HG03025 (cell line): ENCODE measurements around the gene SLC25A45.
"Not testable (repeated sequence)": the region's sequence is repeated elsewhere in the genome, so short reads cannot be mapped to it uniquely, and the experiment has no call there.

Source experiments
- ATAC-seq: cut with Tn5 transposase; IDR thresholded peaks from one replicate; pipeline ENCODE4 v1.9.1; 2021; ENCODE audit warnings: mild to moderate bottlenecking, moderate library complexity; ENCODE audit not compliant: unreplicated experiment, low FRiP score

Gene SLC25A45

DNA sequence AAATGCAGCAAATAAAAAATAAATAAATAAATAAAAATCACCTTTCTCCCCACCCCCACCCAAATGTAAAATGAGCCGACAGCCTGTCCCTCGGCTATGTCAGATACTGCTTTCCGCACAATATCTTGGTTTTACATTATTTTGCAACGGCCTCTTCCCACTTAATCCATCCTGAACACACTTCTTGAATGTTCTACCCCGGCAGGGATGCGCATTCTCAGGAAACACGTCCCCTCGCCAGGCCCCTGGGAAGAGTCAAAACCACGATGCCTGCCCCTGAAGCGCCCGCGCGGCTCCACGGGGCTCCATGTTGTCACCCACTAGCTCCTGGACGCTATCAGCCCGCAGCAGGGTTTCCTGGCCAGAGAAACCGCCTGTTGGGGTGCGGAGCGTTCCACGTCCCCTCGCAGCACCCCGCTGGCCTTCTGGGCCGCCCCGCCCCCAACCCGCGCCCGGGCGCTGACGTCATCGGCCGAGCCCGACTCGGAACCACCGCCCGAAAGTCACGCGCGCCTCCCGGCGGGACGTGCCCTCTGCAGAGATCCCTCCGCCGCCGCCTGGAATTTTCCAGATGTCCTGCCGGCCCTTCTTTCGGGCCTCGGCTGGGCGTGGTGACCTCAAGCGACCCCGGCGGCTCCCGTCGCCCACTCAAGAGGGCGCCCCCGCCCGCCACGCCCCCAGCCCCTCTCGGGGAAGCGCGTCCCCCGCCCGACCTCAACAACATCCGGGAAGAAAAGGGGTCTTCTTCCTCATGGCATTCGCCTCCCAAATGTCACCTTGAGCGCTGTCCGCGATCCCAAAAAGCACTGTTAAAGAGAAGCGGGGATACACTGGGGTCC lies 39.6 kb upstream of the SLC25A45 start:
- peak; percentile 31 for ATAC-seq

DNA sequence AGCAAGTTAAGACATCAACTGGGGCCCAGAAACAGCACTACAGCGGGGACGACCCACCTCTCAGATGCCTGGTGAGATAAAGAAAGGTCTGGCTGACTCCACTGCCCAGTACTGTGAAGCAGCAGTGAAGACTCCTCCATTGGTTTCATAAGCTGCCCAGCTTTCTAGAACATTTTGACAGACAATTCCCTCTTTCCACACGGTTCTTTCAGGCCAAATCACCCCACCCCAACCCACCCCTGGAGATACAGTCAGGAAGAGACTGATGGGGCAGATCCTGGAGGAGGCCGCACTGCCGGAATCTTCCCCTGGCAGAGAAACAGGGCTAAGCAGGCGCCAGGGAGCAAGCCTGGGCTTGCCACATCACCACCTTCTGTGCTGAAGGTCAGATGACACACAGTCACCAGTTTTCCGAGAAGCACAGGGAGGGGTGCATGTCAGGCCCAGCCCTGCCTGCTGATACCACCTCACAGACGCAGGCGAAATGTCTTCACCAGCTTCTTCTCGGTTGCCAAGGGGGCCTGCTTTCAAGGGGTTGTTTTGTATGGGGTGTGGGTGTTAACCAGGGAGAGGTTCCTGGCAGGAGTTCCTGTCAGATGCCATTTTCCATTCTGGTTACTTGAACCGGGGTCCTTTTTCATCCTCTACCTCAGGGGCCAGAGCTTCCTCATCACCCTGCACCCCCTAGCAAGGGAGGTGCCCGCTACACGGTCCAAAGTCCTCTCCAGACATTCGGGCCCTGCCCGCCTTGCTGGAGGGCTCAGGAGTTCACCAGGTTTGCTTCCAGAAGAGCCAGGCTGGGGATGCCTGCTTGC lies 38.7 kb upstream of the SLC25A45 start:
- ATAC-seq = no peak

DNA sequence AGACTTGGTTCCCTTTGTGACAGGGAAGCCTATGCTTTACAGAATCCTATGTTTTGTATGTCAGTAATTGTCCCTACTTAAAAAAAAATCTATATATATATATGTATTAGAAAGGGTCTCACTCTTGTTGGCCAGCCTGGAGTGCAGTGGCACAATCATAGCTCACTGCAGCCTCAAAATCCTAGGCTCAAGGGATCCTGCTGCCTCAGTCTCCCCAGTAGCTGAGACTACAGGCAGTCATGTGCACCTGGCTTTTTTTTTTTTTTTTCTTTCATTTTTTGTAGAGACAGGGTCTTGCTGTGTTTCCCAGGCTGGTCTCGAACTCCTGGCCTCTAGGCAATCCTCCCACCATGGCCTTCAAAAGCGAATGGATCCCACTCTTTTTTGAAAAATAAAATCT lies 38.1 kb upstream of the SLC25A45 start:
- ATAC-seq = no peak

DNA sequence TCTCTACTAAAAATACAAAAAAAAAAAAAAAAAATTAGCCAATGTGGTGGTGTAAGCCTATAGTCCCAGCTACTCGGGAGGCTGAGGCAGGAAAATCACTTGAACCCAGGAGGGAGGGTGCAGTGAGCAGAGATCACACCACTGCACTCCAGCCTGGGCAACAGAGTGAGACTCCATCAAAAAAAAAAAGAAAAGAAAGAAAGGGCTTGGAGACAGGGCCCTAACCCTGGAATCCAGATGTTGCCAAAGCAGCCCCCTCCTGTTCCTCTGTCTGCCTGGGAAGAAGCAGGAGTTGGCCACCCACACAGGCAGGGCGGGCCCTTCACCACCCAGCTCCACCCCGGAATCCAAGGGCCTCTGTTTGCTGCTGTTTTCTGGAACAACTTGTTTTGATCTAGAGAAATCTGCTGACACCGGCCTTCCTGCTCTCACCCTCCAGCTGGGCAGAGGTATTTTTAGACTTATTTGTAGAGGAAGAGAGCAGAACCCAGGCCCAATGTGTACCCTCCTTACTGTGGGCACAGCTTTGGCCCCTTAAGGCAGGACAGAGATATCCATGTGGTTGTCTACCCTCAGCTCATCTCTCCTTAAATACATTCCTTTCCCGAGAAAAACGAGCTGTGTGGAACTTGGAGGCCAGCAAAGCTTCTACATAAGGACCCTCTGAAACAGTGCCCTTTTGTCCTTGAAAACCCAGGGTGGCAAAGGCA lies 37.5 kb upstream of the SLC25A45 start:
- no peak for ATAC-seq

DNA sequence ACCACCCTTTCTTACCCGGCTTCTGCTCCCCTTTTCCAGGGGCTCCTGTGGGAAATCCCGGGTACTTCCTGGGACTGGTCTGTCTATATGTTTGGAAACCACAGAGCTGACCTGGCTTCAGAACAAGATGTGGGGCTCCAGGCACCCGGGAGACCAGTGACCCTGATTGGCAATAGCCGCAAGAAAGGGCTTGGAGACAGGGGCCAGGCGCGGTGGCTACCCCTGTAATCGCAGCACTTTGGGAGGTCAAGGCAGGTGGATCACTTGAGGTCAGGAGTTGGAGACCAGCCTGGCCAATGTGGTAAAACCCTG lies 37.0 kb upstream of the SLC25A45 start:
- no peak for ATAC-seq

DNA sequence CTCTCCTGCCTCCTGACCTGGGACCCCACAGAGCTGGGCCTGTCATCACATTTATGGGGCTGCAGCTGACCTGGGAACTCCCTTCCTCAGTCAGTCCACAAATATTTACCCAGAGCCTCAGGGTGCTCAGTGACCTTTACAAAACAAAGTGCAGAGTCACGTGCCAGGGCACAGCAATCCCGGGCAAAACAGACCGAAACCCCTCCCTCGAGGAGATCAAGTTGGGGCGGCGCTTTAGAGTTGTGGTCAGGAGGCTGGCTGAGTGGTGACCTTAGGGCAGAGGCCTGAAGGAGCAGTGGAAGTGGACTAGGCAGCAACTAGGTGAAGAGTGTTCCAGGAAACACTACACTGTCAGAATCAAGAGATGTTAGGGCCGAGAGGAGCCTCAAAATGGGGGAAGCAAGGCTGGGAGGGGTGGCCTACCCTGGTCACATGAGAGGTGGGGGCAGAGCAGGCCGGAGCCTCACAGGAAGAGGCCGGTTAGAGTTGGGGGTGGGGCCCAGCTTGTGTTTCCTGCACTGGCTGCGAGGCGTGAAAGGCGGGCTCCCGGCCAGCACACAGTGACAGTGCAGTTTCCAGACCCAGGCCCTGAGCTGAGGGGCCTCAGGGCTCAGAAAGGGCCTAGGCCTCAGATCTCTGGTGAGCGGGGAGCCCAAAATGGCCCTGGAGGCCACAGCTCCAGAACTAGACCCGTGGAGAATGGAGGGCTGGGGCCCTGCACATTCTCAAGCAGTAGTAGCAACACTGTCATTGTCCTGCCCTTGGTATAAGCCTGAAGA lies 36.4 kb upstream of the SLC25A45 start:
- peak; percentile 25 for ATAC-seq

DNA sequence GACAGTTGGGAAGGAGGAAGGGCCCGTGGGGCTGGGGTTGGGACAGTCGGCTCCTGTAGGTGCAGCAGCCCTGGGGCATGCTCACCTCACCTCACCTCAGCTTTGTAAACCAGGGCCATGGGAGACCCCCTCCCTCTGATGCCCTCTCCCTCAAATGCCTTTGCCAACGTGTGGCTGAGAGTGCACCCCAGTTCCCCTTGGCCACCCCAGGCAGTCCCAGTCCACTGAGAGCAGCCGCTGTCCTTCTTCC lies 35.9 kb upstream of the SLC25A45 start:
- no peak for ATAC-seq

DNA sequence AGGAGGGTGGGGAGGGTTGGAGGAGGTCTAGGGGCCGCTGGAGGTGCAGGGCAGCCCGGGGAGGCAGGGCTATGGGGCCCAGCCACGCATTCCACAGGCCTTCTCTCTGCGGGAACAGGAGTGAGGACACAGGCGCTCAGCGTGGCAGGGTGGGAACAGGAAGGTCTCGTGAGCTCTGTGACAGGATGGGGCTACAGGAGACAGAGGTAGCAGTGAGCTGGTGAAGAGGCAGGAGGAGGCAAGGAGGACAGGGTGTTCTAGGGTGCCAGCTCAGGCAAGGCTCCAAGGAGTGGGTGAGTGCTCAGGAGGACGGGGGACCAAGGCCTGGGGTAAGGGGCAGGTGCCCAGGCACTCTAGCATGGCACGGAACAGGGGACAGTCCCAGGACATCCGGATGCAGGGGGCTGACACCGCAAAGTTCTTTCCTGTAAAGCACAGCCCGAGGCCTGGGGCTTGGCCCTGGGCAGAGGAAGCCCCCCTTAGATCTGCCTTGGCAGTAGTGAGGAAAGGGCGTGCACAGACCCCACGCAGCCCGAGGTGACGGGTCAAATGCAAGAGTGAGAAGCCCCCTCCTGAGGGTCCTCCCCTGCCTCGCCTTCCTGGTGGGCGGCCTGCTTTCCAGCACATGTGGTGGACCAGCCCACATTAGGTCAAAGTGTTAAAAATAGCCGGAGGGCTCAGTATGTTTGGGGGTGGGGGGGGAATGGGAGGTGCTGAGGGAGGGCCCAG lies 35.4 kb upstream of the SLC25A45 start:
- ATAC-seq = no peak

DNA sequence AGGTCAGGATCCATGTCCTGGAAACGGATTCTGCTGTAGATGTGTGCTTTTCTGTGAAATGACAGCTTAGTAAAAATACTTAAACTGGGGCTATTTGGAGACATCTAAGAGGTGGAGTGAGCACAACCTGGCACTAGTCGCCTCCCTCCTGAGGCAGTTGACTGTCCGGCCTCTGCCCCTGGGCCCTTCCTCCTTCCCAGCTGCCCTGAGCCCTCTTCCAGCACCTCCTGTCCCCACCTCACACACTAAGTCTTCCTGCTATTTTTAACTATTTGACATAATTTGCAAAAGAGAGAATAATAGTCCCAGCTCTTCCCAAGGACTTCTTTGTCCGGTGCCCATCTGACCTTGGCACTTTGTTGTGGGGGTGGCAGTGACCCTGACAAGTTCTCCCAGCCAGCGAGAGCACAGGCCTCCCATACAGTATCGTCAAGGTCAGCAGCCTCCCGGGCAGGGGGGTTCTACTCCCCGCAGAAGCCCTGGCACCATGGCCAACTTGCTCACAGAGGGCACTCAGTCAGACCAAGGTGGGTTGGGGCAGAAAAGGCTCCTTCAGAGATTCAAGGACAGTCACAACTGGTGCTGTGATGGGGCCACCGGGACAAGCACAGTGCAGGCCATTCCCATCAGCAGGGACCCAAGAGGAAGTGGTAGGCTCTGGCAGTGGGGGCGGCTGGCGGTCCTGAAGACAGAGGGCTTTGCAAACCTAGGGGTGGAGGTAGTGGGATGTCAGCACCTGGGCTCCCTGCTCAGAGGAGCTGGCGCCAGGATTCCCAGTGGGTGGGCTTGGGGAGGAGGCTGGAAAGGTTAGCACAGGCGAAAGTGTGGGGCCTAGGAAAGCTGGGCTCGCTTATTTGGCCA lies 34.6 kb upstream of the SLC25A45 start:
- no peak for ATAC-seq

DNA sequence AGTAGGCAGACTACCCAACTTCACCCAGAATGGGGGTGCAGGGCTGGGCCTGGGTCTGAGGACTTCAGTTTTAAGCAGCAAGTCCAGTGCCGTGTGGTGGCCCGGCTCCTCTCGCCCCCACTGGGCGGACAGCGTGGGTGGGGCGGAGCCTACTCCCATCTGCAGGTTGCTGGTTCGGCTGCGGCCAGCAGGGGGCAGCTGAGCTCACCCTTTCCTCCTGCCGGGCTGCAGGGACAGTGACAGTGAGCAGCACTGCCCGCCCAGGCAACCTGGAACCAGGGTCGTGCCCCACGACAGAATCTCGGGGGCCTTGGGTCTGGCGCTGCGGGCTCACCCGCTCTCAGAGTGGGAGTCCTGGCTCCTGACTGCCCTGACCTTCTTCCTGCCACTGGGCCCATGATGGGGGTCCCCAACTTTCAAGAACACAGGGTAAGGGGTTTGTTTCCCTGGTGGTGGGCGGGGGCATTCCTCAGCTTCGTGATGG lies 33.9 kb upstream of the SLC25A45 start:
- ATAC-seq = no peak

DNA sequence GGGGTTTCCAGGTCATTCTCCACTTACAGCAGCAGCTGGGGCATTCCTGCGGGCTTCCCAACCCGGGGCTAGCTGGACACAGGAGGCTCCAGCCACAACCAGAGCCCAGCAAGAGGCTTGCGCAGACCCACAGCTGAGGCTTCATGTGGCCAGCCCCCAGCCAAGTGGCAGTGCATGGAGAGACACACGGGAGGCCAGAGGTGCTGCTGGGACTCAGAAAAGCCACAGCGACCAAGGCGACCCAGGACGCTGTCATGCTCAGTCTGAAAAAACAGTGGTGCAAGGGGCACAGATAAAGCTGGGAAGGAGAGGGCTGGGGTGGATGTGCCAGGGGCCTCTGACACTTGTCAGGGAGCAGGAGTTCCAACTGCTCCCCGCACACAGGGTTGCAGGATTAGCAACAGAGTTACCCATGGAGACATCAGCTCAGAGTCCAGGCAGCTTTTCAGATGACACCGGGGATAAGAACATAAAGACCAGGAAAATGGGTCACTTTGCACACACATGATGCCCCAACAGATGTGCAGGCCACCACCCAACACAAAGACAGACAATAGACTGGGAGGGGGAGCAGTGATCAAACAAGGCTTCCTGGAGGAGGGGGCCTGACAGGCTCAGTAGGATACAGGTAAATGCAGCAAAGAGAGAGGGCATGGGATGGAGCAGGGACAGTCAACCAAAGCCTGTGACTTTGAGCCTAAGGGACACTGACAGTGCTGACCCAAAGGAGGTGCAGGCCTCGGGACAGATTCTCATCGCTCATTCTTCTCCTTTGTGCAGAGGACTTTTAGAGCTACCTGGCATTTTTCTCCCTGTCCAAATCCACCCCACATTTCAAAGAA lies 33.3 kb upstream of the SLC25A45 start:
- ATAC-seq = no peak

DNA sequence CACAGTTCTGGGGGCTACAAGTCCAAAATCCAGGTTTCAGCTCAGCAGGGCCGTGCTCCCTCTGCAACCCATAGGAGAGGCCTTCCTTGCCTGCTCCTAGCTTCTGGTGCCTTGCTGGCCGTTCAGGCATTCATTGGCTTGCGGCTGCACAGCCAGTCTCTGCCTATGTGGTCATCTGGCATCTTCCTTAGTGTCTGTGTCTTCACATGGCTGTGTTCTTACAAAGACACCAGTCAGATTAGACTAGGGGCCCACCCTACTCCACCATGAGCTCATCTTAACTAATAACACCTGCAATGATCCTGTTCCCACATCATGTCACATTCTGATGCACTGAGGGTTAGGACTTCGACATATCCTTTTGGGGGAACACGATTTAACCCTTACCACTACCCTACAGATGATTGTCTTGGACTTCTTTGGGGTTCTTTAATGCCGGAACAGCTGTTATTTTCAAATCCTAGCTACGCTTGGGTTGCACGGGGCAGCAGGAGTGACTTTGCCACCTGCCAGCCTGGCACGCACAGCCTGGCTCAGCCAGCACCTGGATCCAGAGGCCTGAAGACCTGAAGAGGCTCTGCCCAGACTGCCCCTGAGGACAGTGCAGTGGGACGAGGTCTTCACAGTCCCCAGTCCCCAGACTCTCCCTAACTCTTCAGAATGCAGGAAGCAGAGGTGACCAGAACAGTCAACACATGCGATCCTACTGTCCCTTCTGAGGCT lies 32.5 kb upstream of the SLC25A45 start:
- ATAC-seq = no peak

DNA sequence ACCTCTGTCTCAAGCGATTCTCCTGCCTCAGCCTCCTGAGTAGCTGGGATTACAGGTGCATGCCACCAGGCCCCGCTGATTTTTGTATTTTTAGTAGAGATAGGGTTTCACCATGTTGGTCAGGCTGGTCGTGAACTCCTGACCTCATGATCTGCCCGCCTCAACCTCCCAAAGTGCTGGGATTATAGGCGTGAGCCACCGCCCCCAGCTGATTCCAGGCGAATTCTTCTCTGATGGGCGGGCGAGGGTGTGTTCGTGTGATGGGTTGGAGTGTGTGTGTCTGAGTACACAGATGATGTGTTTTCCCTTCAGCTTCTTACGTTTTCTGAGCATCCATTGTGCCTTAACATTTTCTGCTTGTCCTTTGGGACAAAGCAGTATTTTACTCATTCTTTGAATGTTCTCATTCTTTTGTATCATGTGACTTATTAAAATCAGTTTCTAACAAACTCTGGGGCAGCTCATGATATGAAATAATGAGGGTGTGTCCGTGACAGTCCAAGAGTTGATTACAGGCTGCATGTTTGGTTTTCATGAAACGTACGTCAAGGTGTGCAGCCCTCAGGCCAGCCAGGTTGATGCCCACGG lies 30.7 kb upstream of the SLC25A45 start:
- ATAC-seq = not testable (repeated sequence)

DNA sequence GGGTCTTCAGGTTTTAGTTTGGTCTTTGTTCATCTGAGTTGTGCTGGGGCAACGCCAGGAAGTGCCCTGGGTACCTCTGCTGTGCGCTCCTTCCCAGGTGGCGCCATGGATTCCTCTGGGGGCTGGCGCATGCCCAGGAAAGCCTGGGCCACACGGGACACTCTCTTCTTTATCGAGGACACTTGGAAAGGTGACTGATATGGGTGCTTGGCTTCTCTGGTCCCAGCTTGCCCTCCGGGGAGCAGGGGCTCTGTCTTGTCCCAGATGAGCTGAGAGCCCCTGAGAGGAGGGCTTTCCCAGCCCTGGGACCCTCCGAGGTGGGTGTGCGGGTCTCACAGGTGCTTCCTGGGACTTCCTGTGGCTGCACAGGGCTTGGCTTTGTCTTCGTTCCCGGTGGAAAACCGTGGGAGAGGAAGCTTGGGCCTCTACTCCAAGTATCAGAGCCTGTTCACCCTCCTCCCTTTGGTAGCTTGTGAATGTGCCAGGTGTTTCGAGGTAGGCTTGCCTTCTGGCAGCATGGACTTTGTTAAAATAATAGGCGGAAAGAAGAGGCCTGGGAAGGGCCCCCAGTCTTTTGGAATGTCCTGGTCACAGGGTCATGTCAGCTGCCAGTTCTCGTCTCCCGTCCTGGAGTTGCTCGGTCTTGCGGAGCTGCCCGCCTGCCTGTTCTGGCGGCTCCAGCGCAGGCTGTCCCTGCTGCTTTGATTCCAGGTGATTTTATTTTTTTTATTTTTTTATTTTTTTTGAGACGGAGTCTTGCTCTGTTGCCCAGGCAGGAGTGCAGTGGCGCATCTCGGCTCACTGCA lies 30.0 kb upstream of the SLC25A45 start:
- ATAC-seq = no peak

DNA sequence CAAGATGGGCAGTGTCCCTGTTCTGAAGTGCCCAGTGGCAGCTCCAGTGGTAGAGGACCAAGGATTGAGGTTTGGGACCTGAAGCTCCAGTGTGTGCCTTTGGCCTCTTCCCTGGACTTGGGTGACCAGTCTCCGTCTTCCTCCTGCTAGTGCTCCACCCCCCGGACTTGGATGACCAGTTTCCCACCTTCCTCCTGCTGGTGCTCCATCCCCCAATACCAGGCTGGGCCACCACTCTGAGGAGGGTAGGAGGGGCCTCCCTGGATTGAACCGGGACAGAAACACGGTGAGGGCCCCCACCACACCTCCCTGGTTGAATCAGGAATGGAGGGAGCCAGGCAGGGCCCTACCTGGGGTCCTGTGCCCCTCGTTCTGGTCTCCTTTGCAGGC lies 29.2 kb upstream of the SLC25A45 start:
- no peak for ATAC-seq

DNA sequence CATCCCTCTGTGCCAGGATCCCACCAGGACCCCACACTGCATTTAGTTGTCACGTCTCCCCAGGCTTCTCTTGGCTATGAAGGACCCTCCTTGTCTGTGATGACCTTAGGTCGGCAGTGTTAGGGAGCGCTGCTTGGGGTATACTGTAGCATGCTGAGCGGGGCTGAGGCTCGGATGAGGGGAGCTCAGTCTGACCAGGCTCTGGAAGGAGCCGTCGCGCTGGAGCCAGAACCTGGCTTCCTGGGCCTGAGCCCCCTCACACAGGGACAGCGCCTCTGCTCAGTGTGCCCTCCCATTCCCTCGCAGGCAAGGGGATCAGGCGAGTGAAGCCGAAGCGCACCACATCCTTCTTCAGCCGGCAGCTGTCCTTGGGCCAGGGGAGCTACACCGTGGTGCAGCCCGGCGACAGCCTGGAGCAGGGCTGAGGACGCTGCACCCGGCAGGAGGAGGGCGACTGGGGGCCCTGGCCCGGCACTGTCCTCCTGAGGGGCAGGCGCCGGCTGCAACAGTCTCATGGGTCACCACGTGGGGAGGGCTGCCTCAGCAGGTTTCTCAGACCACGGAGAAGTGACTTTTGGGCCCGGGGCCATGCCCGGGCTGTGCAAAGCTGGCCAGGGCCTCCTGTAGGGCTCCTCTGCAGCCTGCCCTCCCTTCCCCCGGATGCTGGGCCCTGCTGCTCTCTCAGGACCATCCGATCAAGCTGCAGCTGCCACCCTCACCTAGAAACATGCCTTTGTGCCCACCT lies 28.7 kb upstream of the SLC25A45 start:
- no peak for ATAC-seq
